Measurements from ENCODE around the gene DNAJC7.

- TF ChIP-seq CTCF (IDR thresholded peaks at IDR 0.05) (no peak), POLR2A (IDR thresholded peaks at IDR 0.05) (no peak), POLR2AphosphoS5 (IDR thresholded peaks at IDR 0.05) (peak; percentile 30 to 84 (median 48))
Observed at GRCh38 chr17:41972571-41973407, 44.5 kb downstream of the DNAJC7 start.
